IPS-18a (cell line): ENCODE measurements around the gene NFE2L3.
A peak's percentile ranks its signal among the peaks of the same experiment; 100 is the strongest.
"Not testable (repeated sequence)": the region's sequence is repeated elsewhere in the genome, so short reads cannot be mapped to it uniquely, and the experiment has no call there.

ENCODE experiments used
- H3K27ac ChIP-seq: one replicate; pipeline ENCODE4 v1.5.1; 2013; ENCODE audit warnings: low read length
- H3K27me3 ChIP-seq: one replicate; pipeline ENCODE4 v1.6.1; 2013; ENCODE audit warnings: mild to moderate bottlenecking, low read length; ENCODE audit not compliant: control insufficient read depth, insufficient read depth
- H3K36me3 ChIP-seq: one replicate; pipeline ENCODE4 v1.6.1; 2013; ENCODE audit warnings: low read depth, low read length; ENCODE audit not compliant: control insufficient read depth
- H3K4me1 ChIP-seq: one replicate; pipeline ENCODE4 v1.6.1; 2013; ENCODE audit warnings: low read depth, low read length; ENCODE audit not compliant: control insufficient read depth
- H3K4me3 ChIP-seq: one replicate; pipeline ENCODE4 v1.5.1; 2013; ENCODE audit warnings: low read length
- H3K9ac ChIP-seq: one replicate; pipeline ENCODE4 v1.6.1; 2013; ENCODE audit warnings: mild to moderate bottlenecking, low read length, moderate library complexity
- H3K9me3 ChIP-seq: one replicate; pipeline ENCODE4 v1.6.1; 2013; ENCODE audit warnings: low read depth, low read length; ENCODE audit not compliant: control insufficient read depth

The NFE2L3 gene

GRCh38 chr7:26151953-26152781, at the start of gene NFE2L3:
Gene NFE2L3, plus strand, starts transcription at chr7:26152198. Its CDS starts 301 bp downstream, at chr7:26152499.
- H3K4me1 ChIP-seq, result peaks cover 32% of the 10 kb centered on the region
- peak within 1 kb of the TSS; percentile 99 for H3K4me3 ChIP-seq
- H3K9ac ChIP-seq, result peak within 1 kb of the TSS; percentile 75
- no peaks in the 10 kb centered on the region for H3K9me3 ChIP-seq
- H3K36me3 ChIP-seq, result no peaks in the 10 kb centered on the region
- H3K27me3 ChIP-seq, result peaks cover 6% of the 10 kb centered on the region
- peak within 1 kb of the TSS; percentile 43 for H3K27ac ChIP-seq

DNA sequence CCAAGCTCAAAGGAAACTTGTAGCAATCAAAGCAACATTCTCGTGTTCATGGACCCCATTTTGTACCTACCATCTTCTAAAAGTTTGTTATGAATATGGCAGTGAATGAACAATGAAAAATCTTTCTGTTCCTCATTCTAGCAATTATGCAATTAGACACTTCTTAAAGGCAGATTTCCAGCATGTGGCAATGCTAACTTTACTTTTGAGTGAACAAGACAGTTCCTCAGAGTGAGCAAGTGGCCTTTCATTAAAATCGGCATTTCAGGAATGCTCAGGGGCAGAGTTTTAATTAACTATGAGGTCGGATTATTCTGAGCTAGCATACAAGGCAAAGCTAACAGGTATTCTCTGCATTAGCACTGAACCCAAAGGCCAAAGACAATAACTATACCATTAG, 48.4 kb upstream of the NFE2L3 start:
- Histone ChIP-seq H3K27me3 (no peaks in the 10 kb centered on the region), H3K9ac (no peak overlapping the region), H3K27ac (no peak overlapping the region), H3K4me1 (peaks cover 14% of the 10 kb centered on the region), H3K9me3 (no peaks in the 10 kb centered on the region), H3K36me3 (no peaks in the 10 kb centered on the region), H3K4me3 (no peak overlapping the region)

DNA sequence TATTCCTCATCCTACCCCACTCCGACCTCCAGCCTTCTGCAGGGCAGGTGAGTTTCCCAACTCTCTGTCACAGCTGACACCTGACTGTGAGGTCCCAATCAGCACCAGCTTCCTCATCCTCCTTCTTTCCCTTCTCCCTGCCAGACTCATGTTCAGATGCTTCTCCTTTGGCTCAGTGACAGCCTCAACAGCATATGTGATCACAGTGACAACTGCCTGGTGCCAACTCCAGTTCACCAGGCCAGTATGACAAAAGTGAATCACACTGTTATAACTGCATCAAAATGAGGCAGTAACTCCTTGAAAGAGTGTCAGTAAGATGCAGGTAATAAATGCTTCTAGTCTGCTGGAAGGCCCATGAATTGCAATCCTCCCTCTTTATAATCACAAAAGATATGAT, 46.8 kb upstream of the NFE2L3 start:
- H3K36me3 ChIP-seq, result no peaks in the 10 kb centered on the region
- no peak overlapping the region for H3K4me3 ChIP-seq
- H3K4me1 ChIP-seq, result peaks cover 14% of the 10 kb centered on the region
- H3K27me3 ChIP-seq, result no peaks in the 10 kb centered on the region
- no peak overlapping the region for H3K27ac ChIP-seq
- H3K9me3 ChIP-seq, result no peaks in the 10 kb centered on the region
- H3K9ac ChIP-seq, result no peak overlapping the region

DNA sequence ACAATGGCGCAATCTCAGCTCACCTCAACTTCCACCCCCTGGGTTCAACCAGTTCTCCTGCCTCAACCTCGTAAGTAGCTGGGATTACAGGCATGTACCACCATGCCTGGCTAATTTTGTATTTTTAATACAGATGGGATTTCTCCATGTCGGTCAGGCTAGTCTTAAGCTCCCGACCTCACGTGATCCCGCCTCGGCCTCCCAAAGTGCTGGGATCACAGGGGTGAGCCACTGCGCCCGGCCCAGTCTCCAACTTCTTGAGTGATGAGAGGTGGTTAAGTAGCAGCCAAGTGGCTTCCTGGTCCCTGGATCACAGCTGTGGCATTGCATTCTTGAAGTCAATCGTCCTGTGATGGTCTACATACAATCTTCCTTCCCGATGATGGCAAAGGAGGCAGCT, 46.1 kb upstream of the NFE2L3 start:
- no peak overlapping the region for H3K27ac ChIP-seq
- peaks cover 13% of the 10 kb centered on the region for H3K4me1 ChIP-seq
- H3K36me3 ChIP-seq, result no peaks in the 10 kb centered on the region
- no peak overlapping the region for H3K9ac ChIP-seq
- no peak overlapping the region for H3K4me3 ChIP-seq
- H3K27me3 ChIP-seq, result no peaks in the 10 kb centered on the region
- H3K9me3 ChIP-seq, result no peaks in the 10 kb centered on the region

DNA sequence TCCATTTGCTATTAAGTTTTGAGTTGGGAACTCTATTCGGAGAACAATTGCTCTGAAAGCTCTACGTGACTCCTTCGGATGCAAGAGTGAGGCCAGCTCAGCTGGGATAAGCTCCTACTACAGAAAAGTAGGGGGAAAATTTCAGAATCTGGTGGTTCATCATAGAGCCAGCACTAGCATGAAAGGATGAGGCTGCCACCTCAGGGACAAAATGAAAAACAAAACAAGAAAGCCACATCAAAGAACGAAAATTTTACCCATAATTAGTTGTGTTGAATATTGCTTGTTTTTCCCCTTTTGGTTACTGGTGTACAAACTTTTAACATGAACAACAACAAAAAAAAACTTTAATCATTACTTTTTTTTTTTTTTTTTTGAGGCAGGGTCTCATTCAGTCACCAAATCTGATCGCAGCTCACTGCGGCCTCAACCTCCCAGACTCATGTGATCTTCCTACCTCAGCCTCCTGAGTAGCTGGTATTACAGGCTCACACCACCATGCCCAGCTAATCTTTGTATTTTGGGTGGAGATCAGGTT, 39.7 kb upstream of the NFE2L3 start:
- no peak overlapping the region for H3K9ac ChIP-seq
- H3K36me3 ChIP-seq, result no peaks in the 10 kb centered on the region
- peaks cover 5% of the 10 kb centered on the region for H3K4me1 ChIP-seq
- H3K27ac ChIP-seq, result no peak overlapping the region
- no peaks in the 10 kb centered on the region for H3K9me3 ChIP-seq
- H3K27me3 ChIP-seq, result no peaks in the 10 kb centered on the region
- no peak overlapping the region for H3K4me3 ChIP-seq

DNA sequence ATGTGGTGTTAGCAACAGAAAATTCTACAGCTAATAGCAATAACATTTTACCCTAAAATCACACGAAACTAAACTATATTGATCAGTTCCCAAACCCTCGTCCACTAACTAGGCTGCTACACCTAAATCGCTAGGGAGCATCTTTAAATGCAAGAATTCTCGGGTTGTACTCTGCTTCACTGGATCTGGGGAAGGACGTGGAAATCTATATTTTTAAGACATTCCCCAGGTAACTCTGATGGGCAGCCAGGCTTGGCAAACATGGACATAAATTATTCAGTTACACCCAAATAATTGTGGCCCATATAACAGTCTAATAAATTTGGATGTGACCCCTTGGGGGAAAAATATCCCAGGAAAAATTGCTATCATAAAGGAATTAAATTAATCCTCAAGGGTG, 36.3 kb upstream of the NFE2L3 start:
- Histone ChIP-seq H3K4me1 (peaks cover 8% of the 10 kb centered on the region), H3K27ac (no peak overlapping the region), H3K36me3 (no peaks in the 10 kb centered on the region), H3K9me3 (no peaks in the 10 kb centered on the region), H3K9ac (no peak overlapping the region), H3K4me3 (no peak overlapping the region), H3K27me3 (no peaks in the 10 kb centered on the region)

- Histone ChIP-seq H3K27ac (no peak overlapping the region), H3K4me1 (peaks cover 8% of the 10 kb centered on the region), H3K9me3 (no peaks in the 10 kb centered on the region), H3K4me3 (no peak overlapping the region), H3K27me3 (no peaks in the 10 kb centered on the region), H3K9ac (no peak overlapping the region), H3K36me3 (no peaks in the 10 kb centered on the region)
Measured at GRCh38 chr7:26117142-26117807, 34.7 kb upstream of the NFE2L3 start.

DNA sequence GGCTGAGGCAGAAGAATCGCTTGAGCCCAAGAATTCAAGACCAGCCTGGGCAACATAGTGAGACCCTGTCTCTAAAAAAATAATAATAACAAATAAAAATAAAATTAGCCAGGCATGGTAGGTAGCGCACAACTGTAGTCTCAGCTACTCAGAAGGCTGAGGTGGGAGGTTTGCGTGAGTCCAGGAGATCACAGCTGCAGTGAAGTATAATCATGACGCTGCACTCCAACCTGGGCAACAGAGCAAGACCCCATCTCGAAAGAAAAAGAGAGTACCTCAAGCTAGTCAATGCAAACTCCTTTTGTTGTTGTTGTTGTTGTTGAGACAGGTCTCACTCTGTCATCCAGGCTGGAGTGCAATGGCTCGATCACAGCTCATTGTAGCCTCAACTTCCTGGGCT, 34.0 kb upstream of the NFE2L3 start:
- Histone ChIP-seq H3K9me3 (no peaks in the 10 kb centered on the region), H3K36me3 (no peaks in the 10 kb centered on the region), H3K27me3 (no peaks in the 10 kb centered on the region), H3K4me1 (peaks cover 8% of the 10 kb centered on the region), H3K27ac (no peak overlapping the region), H3K4me3 (no peak overlapping the region), H3K9ac (no peak overlapping the region)

GRCh38 chr7:26122745-26123144, 29.3 kb upstream of the NFE2L3 start:
- H3K27me3 ChIP-seq, result no peaks in the 10 kb centered on the region
- H3K36me3 ChIP-seq, result no peaks in the 10 kb centered on the region
- H3K9me3 ChIP-seq, result no peaks in the 10 kb centered on the region
- H3K4me1 ChIP-seq, result no peaks in the 10 kb centered on the region
- no peak overlapping the region for H3K4me3 ChIP-seq
- H3K9ac ChIP-seq, result no peak overlapping the region
- H3K27ac ChIP-seq, result no peak overlapping the region

DNA sequence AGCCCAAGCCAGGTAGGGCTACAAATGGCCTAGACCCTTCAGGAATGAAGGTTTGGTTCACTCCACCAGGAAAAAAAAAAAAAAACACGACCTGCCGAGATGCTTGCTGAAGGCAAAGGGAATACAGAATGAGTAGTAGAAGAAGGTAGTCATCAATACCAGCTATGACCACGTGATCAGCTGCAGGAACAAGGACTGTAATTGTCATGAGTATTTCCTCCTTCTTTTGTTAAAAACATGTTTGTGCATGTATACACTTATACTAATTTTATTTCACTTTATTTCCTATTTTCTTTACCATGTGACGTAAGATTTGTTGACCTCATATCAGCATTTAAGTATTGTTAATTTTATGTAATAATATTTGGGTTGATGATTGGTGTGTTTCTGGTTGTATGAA, 27.2 kb upstream of the NFE2L3 start:
- H3K9me3 ChIP-seq, H3K27me3 ChIP-seq, H3K4me3 ChIP-seq, H3K27ac ChIP-seq, H3K9ac ChIP-seq, H3K4me1 ChIP-seq, H3K36me3 ChIP-seq: not testable (repeated sequence)

- no peaks in the 10 kb centered on the region for H3K4me1 ChIP-seq
- no peaks in the 10 kb centered on the region for H3K36me3 ChIP-seq
- H3K4me3 ChIP-seq, result no peak overlapping the region
- no peak overlapping the region for H3K27ac ChIP-seq
- no peaks in the 10 kb centered on the region for H3K9me3 ChIP-seq
- H3K27me3 ChIP-seq, result no peaks in the 10 kb centered on the region
- H3K9ac ChIP-seq, result no peak overlapping the region
Measured at GRCh38 chr7:26127411-26127810, 24.6 kb upstream of the NFE2L3 start.
